ENCODE measurements around the gene DDB1.
A peak's percentile ranks its signal among the peaks of the same experiment; 100 is the strongest.

DDB1 gene

GRCh38 chr11:61354208-61354607, 21.3 kb upstream of the DDB1 start:
- DNase-seq: no peak

DNA sequence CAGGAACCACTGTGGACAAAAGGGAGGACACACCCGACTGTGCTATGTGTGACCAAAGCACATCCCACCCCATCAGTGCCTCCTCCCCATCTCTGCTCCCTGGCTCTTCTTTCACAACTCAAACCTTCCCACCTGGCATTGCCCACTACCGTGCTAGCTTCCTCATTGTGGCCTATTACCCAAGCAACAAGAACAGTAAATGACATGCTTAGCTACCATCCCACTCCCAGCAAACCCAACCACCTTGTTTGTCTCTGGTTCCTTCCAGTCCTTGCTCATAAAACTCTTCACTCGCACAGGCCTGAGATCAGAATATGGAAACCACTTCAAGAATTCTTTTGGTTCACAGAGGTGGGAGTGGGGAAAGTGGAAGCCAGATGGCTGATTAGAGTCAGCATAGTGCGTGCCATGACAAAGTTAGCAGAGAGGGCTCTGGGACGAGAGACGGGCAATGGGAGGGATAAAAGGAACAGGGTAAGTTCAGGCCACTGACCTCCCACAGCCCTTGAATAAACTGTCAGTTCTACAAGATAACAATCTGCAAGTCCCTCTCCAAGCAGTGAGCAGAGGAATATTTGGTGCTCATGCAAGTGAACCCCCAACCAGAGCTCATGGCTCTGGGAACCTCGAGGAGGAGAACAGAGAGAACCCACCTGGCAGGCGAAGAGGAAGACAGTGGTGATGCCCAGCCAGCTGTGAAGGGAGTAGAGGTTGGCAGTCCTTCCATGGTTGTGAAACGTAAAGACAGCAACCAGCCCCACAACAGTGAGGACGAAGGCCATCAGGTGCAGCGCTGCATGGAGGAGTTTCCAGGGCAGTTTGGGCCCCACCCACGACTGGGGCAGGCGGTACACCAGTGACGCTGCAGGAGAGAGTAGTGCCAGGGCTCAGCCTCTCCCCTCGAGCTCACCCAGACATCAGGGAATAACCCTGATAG, 20.5 kb upstream of the DDB1 start:
- DNase-seq: no peak

- DNase-seq: no peak
Observed at GRCh38 chr11:61352038-61352437, 19.1 kb upstream of the DDB1 start.

DNA sequence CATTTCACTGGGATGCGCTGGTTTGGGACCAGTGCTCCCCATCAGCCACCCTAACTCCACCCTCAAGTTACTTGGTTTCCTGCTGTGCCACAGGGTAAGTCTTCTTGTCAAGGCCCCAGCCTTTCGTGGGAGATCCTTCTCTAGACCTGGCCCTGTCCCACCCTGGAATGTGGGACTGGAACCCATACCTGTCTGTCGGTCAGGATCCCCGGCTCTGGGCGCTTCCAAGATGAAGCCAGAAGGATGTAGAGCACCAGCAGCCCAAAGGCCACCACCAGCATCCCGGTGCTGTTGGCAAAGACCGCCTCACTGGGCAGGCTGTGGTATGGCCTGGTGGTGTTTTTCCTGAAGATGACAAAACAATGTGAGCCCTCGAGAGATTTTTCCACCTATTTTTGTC, 17.9 kb upstream of the DDB1 start:
- no peak for DNase-seq

DNA sequence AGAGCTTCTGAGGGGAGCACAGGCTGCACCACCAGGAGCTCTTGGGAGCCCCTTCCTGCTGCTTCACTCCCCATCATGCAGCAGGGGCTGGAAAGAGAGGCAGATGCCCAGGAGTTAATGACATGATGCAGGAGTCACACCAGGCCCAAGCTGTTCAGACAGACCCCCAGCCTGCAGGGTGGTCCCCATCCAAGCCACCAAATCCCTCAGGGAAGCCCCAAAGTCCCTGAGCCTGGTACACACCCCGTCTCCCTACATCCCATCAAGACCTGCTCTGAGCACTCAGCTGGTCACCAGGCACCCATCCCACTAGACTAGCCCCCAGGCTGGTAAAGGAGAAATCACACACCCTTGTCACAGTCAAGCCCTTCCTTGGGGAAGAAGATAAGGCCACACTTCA, 17.4 kb upstream of the DDB1 start:
- DNase-seq: no peak

DNA sequence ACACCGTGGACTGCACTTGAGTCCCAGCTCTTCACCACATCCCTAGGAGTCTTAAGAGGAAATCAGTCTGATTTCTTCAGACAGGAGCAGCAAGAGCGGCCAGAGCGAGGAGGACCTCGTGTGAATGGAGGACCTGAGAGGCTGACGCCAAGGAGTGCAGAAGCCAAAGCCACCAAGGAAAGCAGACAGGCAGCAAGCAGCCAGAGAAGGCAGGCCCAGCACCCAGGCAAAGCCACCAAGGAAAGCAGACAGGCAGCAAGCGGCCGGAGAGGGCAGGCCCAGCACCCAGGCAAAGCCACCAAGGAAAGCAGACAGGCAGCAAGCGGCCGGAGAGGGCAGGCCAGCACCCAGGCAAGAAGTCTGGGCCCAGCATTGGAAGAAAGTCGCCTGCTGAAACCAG, 17.0 kb upstream of the DDB1 start:
- DNase-seq: no peak

- DNase-seq: no peak
Observed at GRCh38 chr11:61349189-61349751, 16.4 kb upstream of the DDB1 start.

GRCh38 chr11:61347916-61348461, 15.1 kb upstream of the DDB1 start:
- DNase-seq: no peak

DNA sequence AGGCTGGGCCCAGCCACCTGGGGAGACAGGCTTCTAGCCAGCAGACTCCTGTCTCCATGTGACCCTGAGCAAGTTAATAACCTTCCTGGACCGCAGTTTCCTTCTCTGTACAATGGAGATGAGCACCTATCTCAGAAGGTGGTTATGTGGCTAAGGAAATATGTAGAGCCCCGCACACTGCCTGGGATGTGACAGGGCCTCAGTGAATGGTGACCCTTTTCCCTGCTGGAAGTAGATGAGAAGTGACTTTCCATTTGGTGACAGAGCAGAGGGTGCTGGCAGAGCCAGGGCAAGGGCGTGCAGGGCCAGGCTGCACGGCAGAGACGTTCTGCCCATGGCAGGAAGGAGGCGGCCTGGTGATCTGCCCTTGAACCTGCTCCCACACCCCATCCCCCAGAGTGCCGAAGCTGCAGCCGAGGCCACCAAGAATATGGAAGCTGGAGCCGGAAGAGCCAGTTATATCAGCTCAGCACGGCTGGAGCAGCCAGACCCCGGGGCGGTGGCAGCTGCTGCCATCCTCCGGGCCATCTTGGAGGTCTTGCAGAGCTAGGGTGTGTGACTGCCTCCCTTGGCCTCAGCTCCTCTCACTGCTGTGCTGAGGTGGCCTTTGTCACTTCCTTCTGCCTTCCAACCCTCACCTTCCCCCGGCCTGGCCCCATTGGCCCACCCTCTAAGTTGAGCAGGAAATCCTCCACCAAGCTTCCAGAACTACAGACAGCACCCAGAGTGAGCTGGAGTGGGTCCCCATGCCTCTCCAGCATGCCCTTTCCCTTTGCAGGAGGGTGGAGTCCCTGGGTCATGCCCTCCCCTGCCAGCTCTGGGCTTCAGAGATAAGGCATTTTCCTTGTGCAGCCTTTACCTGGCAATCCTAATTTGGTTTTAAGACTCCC, 13.3 kb upstream of the DDB1 start:
- DNase-seq: no peak

DNA sequence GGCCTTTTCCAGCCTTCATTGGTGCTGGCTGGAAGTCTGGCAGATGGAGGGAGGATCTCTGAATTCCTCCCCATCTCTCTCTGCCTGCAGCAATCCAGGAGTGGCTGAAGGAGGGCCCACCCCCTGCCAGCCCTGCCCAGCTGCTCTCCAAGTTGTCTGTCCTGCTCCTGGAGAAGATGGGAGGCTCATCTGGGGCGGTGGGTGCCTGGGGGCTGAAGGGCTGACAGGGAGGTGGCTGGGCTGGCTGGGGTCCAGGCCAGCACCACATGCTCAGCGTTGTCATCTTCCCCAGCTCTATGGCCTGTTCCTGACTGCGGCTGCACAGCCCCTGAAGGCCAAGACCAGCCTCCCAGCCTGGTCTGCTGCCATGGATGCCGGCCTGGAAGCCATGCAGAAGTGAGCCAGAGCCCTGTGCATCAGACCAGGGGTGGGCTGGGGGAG, 12.3 kb upstream of the DDB1 start:
- DNase-seq: no peak

GRCh38 chr11:61343792-61344745, 11.2 kb upstream of the DDB1 start:
- no peak for DNase-seq

DNA sequence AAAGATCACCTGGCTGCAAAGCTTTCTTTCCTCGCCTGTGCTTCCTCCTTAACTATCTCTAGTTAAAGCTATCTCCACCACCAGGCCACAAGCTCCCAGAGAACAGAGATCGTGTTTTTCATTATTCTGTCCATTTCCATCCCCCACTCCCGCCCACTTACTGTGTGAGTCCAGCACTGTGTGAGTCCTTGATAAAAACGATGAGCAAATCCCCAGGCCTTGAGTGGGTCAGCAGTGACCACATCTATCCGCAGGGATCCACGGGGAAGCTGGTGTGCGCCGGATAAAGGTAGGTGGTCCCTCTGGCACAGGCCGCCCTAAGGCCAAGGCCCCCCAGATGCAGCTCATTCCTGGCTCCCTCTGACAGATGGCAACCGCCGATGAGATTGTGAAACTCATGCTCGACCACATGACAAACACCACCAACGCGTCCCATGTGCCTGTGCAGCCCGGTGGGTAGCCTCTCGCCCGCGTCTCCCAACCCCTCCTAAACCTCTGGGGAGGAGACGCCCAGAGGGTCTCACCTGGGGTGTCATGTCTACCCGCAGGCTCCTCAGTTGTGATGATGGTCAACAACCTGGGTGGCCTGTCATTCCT, 9.4 kb upstream of the DDB1 start:
- no peak for DNase-seq

- no peak for DNase-seq
Observed at GRCh38 chr11:61341706-61342105, 8.8 kb upstream of the DDB1 start.

DNA sequence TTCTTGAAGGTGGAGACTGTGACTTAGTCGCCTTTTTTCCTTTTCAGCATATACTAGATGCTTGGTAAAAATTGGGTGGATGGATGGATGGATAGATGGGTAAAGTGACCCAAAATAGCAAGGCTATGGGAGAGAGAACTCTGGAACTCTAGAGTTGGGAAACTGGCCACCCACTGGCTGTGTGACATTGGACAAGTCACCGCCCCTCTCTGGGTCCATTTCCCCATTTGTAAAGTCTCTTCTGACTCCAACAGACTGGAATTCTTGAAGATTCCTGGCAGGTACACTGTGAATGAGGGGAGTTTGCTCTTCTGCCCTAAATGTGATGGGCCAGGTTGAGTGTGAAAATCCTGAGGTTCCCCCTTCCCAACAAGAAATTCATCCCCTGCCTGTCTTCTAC, 8.1 kb upstream of the DDB1 start:
- no peak for DNase-seq

- no peak for DNase-seq
Observed at GRCh38 chr11:61339490-61339878, 6.6 kb upstream of the DDB1 start.

DNA sequence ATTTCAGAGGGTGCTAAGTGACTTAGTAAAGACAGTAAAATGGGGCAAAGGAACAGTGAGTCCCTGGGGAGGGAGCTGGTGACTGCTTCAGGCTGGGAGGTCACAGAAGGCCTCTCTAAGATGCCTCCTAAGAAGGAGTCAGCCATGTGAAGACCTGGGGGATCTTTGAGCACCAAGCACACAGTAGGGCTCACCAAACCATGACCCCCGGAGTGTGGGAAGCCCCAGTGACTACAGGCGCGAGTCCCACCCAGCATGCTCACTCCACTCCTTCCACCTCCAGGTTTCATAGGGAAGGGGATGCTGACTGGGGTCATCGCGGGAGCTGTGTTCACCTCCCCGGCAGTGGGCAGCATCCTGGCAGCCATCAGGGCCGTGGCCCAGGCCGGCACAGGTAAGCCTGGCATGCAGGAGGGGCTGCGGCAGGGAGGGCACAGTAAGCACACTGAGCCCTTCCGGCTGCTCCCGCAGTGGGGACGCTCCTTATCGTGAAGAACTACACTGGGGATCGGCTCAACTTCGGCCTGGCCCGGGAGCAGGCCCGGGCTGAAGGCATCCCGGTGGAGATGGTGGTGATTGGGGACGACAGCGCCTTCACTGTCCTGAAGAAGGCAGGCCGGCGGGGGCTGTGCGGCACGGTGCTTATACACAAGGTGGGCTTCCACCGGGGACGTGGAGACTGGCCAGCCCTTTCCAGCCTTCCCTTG, 6.0 kb upstream of the DDB1 start:
- no peak for DNase-seq

DNA sequence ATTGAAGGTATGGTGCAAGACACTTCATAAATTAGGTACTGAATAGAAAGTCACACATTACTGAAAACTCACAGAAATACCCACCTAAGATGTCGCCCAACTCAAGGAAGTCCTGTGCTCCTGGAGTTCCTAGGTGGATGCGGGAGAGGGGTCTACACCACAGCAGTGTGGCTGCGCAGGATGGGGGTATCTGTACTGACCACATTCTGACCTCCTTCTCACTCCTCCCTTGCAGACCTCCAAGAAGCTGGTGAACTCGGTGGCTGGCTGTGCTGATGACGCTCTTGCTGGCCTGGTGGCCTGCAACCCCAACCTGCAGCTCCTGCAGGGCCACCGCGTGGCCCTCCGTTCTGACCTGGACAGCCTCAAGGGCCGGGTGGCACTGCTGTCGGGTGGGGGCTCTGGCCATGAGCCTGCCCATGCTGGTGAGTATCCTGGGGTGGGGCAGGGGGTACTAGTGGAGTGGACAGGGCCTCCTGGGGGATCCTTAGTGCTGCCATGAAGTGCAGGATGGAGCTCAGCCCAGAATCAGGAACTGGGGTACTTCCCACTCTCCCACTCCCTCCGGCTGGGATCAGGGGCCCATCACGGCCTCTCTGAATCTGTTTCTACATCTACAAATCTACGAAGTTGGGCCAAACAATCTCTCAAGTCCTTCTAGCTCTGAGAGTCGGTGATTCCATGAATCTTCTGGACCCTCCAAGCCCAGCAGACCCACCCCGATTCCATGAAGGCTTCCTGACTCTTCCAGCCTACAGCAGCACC, 5.0 kb upstream of the DDB1 start:
- no peak for DNase-seq

DNA sequence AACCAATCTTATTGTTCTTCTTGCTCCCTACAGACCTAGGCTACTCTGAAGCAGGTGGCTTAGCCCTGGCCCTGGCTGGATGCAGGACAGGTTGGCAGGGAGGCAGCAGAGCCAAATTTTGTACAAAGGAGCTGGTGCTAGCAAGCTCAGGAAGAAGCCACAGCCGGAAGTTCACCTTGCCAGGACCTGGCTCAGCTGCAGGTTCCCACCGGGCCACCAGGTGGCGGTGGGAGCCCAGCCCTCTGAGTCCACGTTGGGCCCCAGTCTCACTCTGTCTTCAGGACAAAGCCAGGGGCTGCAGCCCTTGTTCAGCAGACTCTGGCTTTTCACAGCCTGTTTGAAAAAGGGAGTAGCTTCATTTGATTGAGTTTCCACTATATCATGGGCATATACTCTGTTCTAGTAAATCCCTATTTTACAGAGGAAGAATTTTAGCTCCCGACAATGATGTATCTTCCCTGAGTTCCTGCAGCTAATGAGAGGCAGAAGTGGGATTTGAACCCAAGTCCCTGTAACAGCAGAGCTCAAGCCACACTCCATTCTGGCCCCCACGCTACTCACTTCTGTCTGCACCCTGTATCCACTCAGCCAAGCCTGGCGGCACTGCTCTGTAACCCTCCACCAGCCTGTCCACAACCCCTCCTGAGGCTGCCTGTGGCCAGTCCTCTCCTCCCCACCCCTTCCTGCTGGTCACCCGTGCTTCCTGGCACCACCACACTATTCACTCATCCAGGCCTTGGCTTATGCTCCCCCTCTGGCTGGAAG, 3.4 kb upstream of the DDB1 start:
- peak; percentile 17 to 65 for DNase-seq

DNA sequence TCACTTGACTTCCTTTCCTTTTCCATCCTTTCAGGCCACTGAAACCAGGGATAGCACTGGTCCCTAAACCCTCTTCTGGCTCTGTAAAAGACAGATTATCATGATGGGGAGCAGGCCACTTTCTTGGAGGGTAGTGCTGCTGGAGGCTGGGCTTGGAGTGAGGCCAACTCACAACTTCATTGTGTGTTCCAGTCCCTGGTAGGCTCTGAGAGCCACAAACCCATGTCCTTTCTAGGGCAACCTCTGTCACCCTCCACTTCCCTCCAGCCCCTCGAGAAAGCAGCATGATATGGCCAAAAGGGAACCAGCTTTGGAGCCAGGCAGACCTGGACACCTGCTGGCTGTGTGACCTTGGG, 2.4 kb upstream of the DDB1 start:
- no peak for DNase-seq
